H1 (cell line): ENCODE measurements around the gene ADTRP. TPM values are rescaled to one million over a fixed set of nuclear protein-coding genes. Genes with fewer than 3 reads are reported as not detected.

Experiments used
- BRCA1 ChIP-seq: IDR thresholded peaks from 2 replicates; pipeline ENCODE4 v1.6.1; 2012; ENCODE audit warnings: low read depth, low read length, improper control_type of control experiment
- CBX8 ChIP-seq: fragments of 300-800, 300-1000 bp; sonication (generic); IDR thresholded peaks from 2 replicates; pipeline ENCODE4 v1.7.1; 2016; ENCODE audit warnings: low read depth, low read length, borderline replicate concordance
- EZH2 ChIP-seq: fragments of 200-600 bp; sonication (generic); IDR thresholded peaks from 2 replicates; pipeline ENCODE4 v1.7.1; 2012; ENCODE audit warnings: low read depth, mild to moderate bottlenecking, moderate library complexity, low read length, inconsistent platforms; ENCODE audit not compliant: severe bottlenecking
- KDM1A ChIP-seq: fragments of 200-600, 300-600 bp; sonication (generic); IDR thresholded peaks from 2 replicates; pipeline ENCODE4 v1.7.1; 2016; ENCODE audit warnings: mild to moderate bottlenecking, low read length, borderline replicate concordance
- NRF1 ChIP-seq: IDR thresholded peaks from 2 replicates; pipeline ENCODE4 v1.6.1; 2011; ENCODE audit warnings: mild to moderate bottlenecking, low read depth, low read length, improper control_type of control experiment
- POLR2AphosphoS5 ChIP-seq: IDR thresholded peaks from 2 replicates; pipeline ENCODE4 v1.6.1; 2011; ENCODE audit warnings: low read depth, low read length
- RBBP5 ChIP-seq: IDR thresholded peaks from 2 replicates; pipeline ENCODE4 v1.7.1; 2012; ENCODE audit warnings: low read depth, mild to moderate bottlenecking, inconsistent platforms, low read length, moderate library complexity, borderline replicate concordance
- SIX5 ChIP-seq: IDR thresholded peaks from 2 replicates; pipeline ENCODE4 v1.6.1; 2011; ENCODE audit warnings: mild to moderate bottlenecking, low read depth, low read length
- TAF1 ChIP-seq: IDR thresholded peaks from 2 replicates; pipeline ENCODE4 v1.6.1; 2011; ENCODE audit warnings: mild to moderate bottlenecking, low read depth, low read length
- polyA plus RNA-seq, 7 experiments: library from polyadenylated mRNA; depleted of rRNA in 3 of 7; stranded (reverse) in 5 of 7; unstranded in 2 of 7; fragments of >200 nt in 5 of 7; fragments of 200-250 nt in 2 of 7; gene quantifications; 1 replicate in 5 of 7; 2 replicates in 1 of 7; 4 replicates in 1 of 7; pipeline versions ENCODE4 v1.2.1 to v1.2.3, GENCODE V29; 2011 to 2013; ENCODE audit warnings: missing spikeins in 2 of 7, mixed read lengths in 2 of 7
- total RNA-seq: library from RNA; stranded (reverse); fragmentation: NEBNext Ultra II Directional; extraction: Animal tissue kit (Norgen Biotek cat#: 25700); gene quantifications from 2 replicates; pipeline ENCODE4 v1.2.1, GENCODE V29; 2021

Gene ADTRP
- total and polyA plus RNA-seq, 2 of the 8 experiments (the other 6 are each of a cell fraction or from before 2014, with no cell fraction given): 0.08 to 0.45 TPM

DNA sequence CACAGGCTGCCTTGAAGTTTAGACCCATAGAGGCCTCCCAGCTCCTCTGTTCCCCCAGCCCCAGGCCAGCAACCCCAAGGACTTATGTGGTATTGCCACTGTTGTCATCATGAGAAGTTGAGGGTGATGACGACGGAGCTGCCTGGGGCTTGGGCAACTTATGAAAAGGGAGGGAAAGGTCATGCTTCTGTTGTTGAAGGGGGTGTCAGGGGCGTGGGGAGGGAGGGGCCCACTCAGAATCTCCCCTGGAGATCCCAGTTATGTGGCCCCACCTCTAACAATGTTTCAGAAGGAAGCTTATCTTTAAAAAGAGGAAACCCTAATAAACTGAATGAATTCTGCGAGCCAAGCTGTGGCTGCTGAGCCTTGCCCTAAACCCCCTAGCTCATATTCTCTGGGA lies 4.2 kb downstream of the ADTRP start (continued):
- TF ChIP-seq EZH2: no peak
- TF ChIP-seq SIX5: no peak
- TF ChIP-seq KDM1A: no peak
- no peak for TF ChIP-seq NRF1
- TF ChIP-seq TAF1: no peak
- no peak for TF ChIP-seq RBBP5
- TF ChIP-seq POLR2AphosphoS5: no peak
- no peak for TF ChIP-seq BRCA1
- no peak for TF ChIP-seq CBX8
